Mucosa of stomach (tissue), 1 donor: Measurements from ENCODE around the gene FHAD1.

ENCODE experiments used
- H3K27me3 ChIP-seq: one replicate; pipeline ENCODE4 v1.7.0; 2013; ENCODE audit warnings: mild to moderate bottlenecking, low read length; ENCODE audit not compliant: control insufficient read depth, insufficient read depth
- H3K36me3 ChIP-seq: one replicate; pipeline ENCODE4 v1.7.0; 2013; ENCODE audit warnings: low read length; ENCODE audit not compliant: control insufficient read depth, insufficient read depth
- H3K4me1 ChIP-seq: one replicate; pipeline ENCODE4 v1.7.0; 2013; ENCODE audit warnings: mild to moderate bottlenecking, low read length; ENCODE audit not compliant: control insufficient read depth, insufficient read depth
- H3K4me3 ChIP-seq: one replicate; pipeline ENCODE4 v1.7.0; 2013; ENCODE audit warnings: low read length
- H3K9ac ChIP-seq: one replicate; pipeline ENCODE4 v1.7.0; 2013; ENCODE audit warnings: mild to moderate bottlenecking, low read length, moderate library complexity
- H3K9me3 ChIP-seq: one replicate; pipeline ENCODE4 v1.7.0; 2013; ENCODE audit warnings: mild to moderate bottlenecking, low read length, moderate library complexity; ENCODE audit not compliant: control insufficient read depth
- donor health status: Pancreatic carcinoma.

FHAD1 gene

GRCh38 chr1:15446212-15446611 is 199.2 kb downstream of the FHAD1 start:
- no peaks in the 10 kb centered on the region for H3K36me3 ChIP-seq
- H3K9ac ChIP-seq, result no peak overlapping the region
- H3K9me3 ChIP-seq, result no peaks in the 10 kb centered on the region
- no peaks in the 10 kb centered on the region for H3K4me1 ChIP-seq
- no peak overlapping the region for H3K4me3 ChIP-seq
- peaks cover 10% of the 10 kb centered on the region for H3K27me3 ChIP-seq
